KMS-11 (cell line): ENCODE data around the gene EPHA6.

Experiments
- H2AFZ ChIP-seq: fragments of 200-600 bp; sonication (generic); 2 replicates; pipeline ENCODE4 v1.6.1; 2016; ENCODE audit warnings: antibody characterized with exemption, mixed run types, low read depth
- H3K27ac ChIP-seq: fragments of 200-600 bp; sonication (generic); 2 replicates; pipeline ENCODE4 v1.6.1; 2016; ENCODE audit warnings: mild to moderate bottlenecking, mixed run types
- H3K27me3 ChIP-seq: fragments of 200-600 bp; sonication (generic); 2 replicates; pipeline ENCODE4 v1.6.1; 2017; ENCODE audit warnings: mild to moderate bottlenecking, low read depth, mixed run types, moderate library complexity; ENCODE audit not compliant: insufficient read depth
- H3K36me3 ChIP-seq: fragments of 200-600 bp; sonication (generic); 2 replicates; pipeline ENCODE4 v1.6.1; 2017; ENCODE audit warnings: mild to moderate bottlenecking, mixed run types; ENCODE audit not compliant: insufficient read depth
- H3K4me1 ChIP-seq: fragments of 200-600 bp; sonication (generic); 2 replicates; pipeline ENCODE4 v1.6.1; 2016; ENCODE audit warnings: mild to moderate bottlenecking, low read depth, mixed run types; ENCODE audit not compliant: poor library complexity, severe bottlenecking
- H3K4me2 ChIP-seq: fragments of 200-600 bp; sonication (generic); 2 replicates; pipeline ENCODE4 v1.7.0; 2016; ENCODE audit warnings: mild to moderate bottlenecking, mixed run types
- H3K4me3 ChIP-seq: fragments of 200-600 bp; sonication (generic); IDR thresholded peaks from 2 replicates; pipeline ENCODE4 v1.6.1; 2017; ENCODE audit warnings: low read depth, low read length, mixed read lengths; ENCODE audit not compliant: insufficient read depth
- H3K79me2 ChIP-seq: fragments of 200-600 bp; sonication (generic); 2 replicates; pipeline ENCODE4 v1.6.1; 2016; ENCODE audit warnings: low read depth, mixed run types; ENCODE audit not compliant: insufficient read depth
- H3K9ac ChIP-seq: fragments of 200-600 bp; sonication (generic); 2 replicates; pipeline ENCODE4 v1.6.1; 2016; ENCODE audit warnings: mild to moderate bottlenecking, mixed run types
- H4K20me1 ChIP-seq: fragments of 200-600 bp; sonication (generic); 2 replicates; pipeline ENCODE4 v1.6.1; 2016; ENCODE audit warnings: mild to moderate bottlenecking, mixed run types; ENCODE audit not compliant: insufficient read depth
- TF ChIP-seq, protein P1 (sequence below): fragments of 200-600 bp; sonication (generic); conservative IDR thresholded peaks from 2 replicates; pipeline ENCODE4 v1.6.1; 2017; ENCODE audit warnings: low read depth, mild to moderate bottlenecking, antibody characterized with exemption, low read length, moderate library complexity, mixed read lengths

The EPHA6 gene

DNA sequence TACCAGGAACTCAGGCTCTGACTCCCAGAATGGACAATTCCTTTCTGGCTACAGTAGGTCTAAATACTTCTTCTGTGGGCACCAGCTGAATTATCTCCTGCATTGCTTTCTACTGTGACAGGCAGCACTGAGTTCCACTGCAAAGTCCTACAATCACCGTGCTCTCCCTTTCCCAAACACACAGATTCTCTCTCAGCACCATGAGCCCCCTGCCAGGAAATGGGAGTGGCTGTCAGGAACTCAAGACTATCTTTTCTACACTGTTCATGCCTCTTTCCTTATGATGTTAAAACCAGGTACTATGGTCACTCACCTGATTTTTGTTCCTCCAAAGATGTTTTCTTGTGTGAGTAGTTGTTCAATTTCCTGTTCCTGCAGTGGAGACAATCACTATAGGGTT is 383.4 kb downstream of the EPHA6 start:
- no peak overlapping the region for H2AFZ ChIP-seq
- no peak overlapping the region for H3K4me3 ChIP-seq
- no peaks in the 10 kb centered on the region for H3K36me3 ChIP-seq
- no peak overlapping the region for H3K9ac ChIP-seq
- H3K79me2 ChIP-seq = no peaks in the 10 kb centered on the region
- no peak overlapping the region for H3K27ac ChIP-seq
- no peaks in the 10 kb centered on the region for H3K4me1 ChIP-seq
- H4K20me1 ChIP-seq = no peaks in the 10 kb centered on the region
- TF ChIP-seq, protein P1, sequence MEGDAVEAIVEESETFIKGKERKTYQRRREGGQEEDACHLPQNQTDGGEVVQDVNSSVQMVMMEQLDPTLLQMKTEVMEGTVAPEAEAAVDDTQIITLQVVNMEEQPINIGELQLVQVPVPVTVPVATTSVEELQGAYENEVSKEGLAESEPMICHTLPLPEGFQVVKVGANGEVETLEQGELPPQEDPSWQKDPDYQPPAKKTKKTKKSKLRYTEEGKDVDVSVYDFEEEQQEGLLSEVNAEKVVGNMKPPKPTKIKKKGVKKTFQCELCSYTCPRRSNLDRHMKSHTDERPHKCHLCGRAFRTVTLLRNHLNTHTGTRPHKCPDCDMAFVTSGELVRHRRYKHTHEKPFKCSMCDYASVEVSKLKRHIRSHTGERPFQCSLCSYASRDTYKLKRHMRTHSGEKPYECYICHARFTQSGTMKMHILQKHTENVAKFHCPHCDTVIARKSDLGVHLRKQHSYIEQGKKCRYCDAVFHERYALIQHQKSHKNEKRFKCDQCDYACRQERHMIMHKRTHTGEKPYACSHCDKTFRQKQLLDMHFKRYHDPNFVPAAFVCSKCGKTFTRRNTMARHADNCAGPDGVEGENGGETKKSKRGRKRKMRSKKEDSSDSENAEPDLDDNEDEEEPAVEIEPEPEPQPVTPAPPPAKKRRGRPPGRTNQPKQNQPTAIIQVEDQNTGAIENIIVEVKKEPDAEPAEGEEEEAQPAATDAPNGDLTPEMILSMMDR = no peak
- no peak overlapping the region for H3K4me2 ChIP-seq
- no peaks in the 10 kb centered on the region for H3K27me3 ChIP-seq

DNA sequence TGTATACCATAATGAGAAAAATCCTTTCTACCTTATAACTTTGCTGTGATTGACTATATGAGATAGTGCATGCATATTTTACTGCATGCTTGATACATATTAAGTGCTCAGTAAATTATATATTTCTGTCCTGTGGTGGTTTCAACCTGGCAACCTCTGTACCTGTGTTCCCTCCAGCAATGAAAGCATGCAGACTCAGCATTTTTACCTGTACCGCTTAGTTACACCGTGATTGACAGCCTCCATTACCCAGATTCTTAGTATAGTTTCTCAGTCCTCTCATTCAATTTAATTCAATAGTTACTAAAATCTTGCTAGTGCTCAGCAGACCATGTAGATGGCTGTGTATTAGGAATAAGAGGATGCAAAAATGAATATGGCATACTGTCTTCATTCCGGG is 386.0 kb downstream of the EPHA6 start:
- no peak overlapping the region for H3K27ac ChIP-seq
- TF ChIP-seq, protein P1 = no peak
- no peaks in the 10 kb centered on the region for H3K4me1 ChIP-seq
- no peak overlapping the region for H2AFZ ChIP-seq
- H3K36me3 ChIP-seq = no peaks in the 10 kb centered on the region
- no peak overlapping the region for H3K9ac ChIP-seq
- H3K79me2 ChIP-seq = no peaks in the 10 kb centered on the region
- no peaks in the 10 kb centered on the region for H3K27me3 ChIP-seq
- H4K20me1 ChIP-seq = no peaks in the 10 kb centered on the region
- H3K4me2 ChIP-seq = no peak overlapping the region
- no peak overlapping the region for H3K4me3 ChIP-seq

DNA sequence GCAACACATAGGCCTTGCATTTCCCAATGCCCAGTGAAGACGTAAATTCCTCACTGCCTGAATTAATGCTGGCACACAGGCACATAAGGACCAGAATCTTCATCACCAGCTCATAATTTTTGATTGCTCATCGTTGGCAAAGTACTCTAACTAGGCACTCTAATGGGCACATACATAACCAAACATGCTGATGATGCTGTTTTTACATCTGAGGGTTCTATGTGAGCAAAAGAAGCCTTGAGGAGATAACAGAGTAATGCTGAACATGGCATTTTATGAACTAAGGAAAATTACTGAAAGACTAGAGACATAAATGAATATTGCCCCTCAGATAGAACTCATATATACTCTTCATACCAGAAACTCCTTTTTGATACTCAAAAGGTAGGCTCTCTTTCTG is 387.4 kb downstream of the EPHA6 start:
- Histone ChIP-seq H3K27ac (no peak overlapping the region), H4K20me1 (no peaks in the 10 kb centered on the region), H3K4me1 (no peaks in the 10 kb centered on the region), H3K4me3 (no peak overlapping the region), H3K9ac (no peak overlapping the region), H2AFZ (no peak overlapping the region), H3K36me3 (no peaks in the 10 kb centered on the region), H3K4me2 (no peak overlapping the region), H3K27me3 (no peaks in the 10 kb centered on the region), H3K79me2 (no peaks in the 10 kb centered on the region)
- TF ChIP-seq, protein P1 = no peak

DNA sequence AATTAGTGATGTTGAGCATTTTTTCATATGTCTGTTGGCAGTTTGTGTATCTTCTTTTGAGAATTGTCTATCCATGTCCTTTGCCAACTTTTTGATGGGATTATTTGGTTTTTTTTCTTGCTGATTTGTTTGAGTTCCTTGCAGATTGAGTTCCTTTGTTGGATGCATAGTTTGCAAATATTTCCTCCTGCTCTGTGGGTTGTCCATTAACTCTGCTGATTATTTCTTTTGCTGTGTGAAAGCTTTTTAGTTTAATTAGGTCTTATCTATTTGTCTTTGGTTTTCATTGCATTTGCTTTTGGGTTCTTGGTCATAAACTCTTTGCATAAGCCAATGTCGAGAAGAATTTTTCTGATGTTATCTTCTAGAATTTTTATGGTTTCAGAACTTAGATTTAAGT is 414.6 kb downstream of the EPHA6 start:
- Histone ChIP-seq H3K79me2 (no peaks in the 10 kb centered on the region), H2AFZ (no peak overlapping the region), H3K4me1 (peaks cover 7% of the 10 kb centered on the region), H4K20me1 (no peaks in the 10 kb centered on the region), H3K27ac (no peak overlapping the region), H3K9ac (no peak overlapping the region), H3K36me3 (no peaks in the 10 kb centered on the region), H3K4me2 (no peak overlapping the region), H3K4me3 (no peak overlapping the region), H3K27me3 (no peaks in the 10 kb centered on the region)
- TF ChIP-seq, protein P1 = no peak

DNA sequence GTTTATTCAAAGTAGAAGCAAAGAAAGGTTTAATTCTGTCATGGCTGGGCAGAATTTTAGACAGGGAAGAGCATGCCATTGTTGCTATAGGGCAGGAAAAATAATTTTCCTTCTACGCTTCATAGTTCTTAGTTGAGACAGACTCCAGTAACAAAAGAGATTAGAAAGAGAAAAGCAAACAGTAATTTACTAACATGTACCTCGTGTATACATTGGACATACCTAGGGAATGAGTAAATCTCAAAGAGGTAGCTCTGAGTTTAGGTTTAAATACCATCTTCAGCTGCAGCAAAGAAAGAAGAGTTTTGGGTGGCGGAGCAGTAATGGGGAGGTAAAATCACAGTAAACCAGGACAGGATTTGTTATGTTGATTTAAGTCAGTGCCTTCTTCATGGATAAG is 416.1 kb downstream of the EPHA6 start:
- H3K9ac ChIP-seq = no peak overlapping the region
- TF ChIP-seq, protein P1 = no peak
- H3K4me2 ChIP-seq = no peak overlapping the region
- peaks cover 7% of the 10 kb centered on the region for H3K4me1 ChIP-seq
- H2AFZ ChIP-seq = no peak overlapping the region
- no peak overlapping the region for H3K4me3 ChIP-seq
- no peaks in the 10 kb centered on the region for H3K36me3 ChIP-seq
- no peaks in the 10 kb centered on the region for H3K27me3 ChIP-seq
- H4K20me1 ChIP-seq = no peaks in the 10 kb centered on the region
- no peaks in the 10 kb centered on the region for H3K79me2 ChIP-seq
- H3K27ac ChIP-seq = no peak overlapping the region
